PFSK-1 (cell line): ENCODE measurements around the gene ANKFN1.

Source experiments
- FOXP2 ChIP-seq: optimal IDR thresholded peaks from 2 replicates; pipeline ENCODE3; 2011; ENCODE audit warnings: borderline replicate concordance, control low read depth, inconsistent platforms; ENCODE audit not compliant: insufficient read depth; ENCODE audit errors: extremely low read length, extremely low read depth
- POLR2AphosphoS5 ChIP-seq: IDR thresholded peaks from 2 replicates; pipeline ENCODE4 v1.6.1; 2012; ENCODE audit warnings: low read depth, mild to moderate bottlenecking, control low read depth, low read length, moderate library complexity
- REST ChIP-seq, 2 experiments: IDR thresholded peaks; 2 replicates each; pipeline versions ENCODE4 v1.6.1 to v1.8.0; 2011 to 2012; ENCODE audit warnings: low read depth in 2 of 2, low read length in 2 of 2, control low read depth in 1 of 2, inconsistent platforms in 1 of 2, mild to moderate bottlenecking in 1 of 2, moderate library complexity in 1 of 2; ENCODE audit not compliant: insufficient read depth in 1 of 2
- SIN3A ChIP-seq: IDR thresholded peaks from 2 replicates; pipeline ENCODE4 v1.6.1; 2012; ENCODE audit warnings: mild to moderate bottlenecking, low read length, moderate library complexity, borderline replicate concordance; ENCODE audit not compliant: insufficient read depth
- TAF1 ChIP-seq: IDR thresholded peaks from 2 replicates; pipeline ENCODE4 v1.6.1; 2012; ENCODE audit warnings: low read length, control low read depth, borderline replicate concordance; ENCODE audit not compliant: insufficient read depth

The ANKFN1 gene

GRCh38 chr17:56389356-56389755 lies 236.1 kb downstream of the ANKFN1 start:
- no peak for TF ChIP-seq FOXP2
- no peak for TF ChIP-seq REST (IDR thresholded peaks at IDR 0.05; ENCODE audit: insufficient read depth in 1 of 2, low read depth in 2 of 2, low read length in 2 of 2)
- TF ChIP-seq SIN3A = no peak
- TF ChIP-seq POLR2AphosphoS5 = no peak
- TF ChIP-seq TAF1 = no peak

GRCh38 chr17:56392321-56392720 lies 239.0 kb downstream of the ANKFN1 start:
- no peak for TF ChIP-seq POLR2AphosphoS5
- no peak for TF ChIP-seq FOXP2
- TF ChIP-seq REST (IDR thresholded peaks at IDR 0.05; ENCODE audit: insufficient read depth in 1 of 2, low read depth in 2 of 2, low read length in 2 of 2) = no peak
- no peak for TF ChIP-seq SIN3A
- no peak for TF ChIP-seq TAF1

GRCh38 chr17:56393156-56393555 lies 239.9 kb downstream of the ANKFN1 start:
- no peak for TF ChIP-seq REST (IDR thresholded peaks at IDR 0.05; ENCODE audit: insufficient read depth in 1 of 2, low read depth in 2 of 2, low read length in 2 of 2)
- no peak for TF ChIP-seq POLR2AphosphoS5
- no peak for TF ChIP-seq TAF1
- no peak for TF ChIP-seq SIN3A
- TF ChIP-seq FOXP2 = no peak

GRCh38 chr17:56395787-56396186 lies 242.5 kb downstream of the ANKFN1 start:
- no peak for TF ChIP-seq POLR2AphosphoS5
- no peak for TF ChIP-seq FOXP2
- TF ChIP-seq TAF1 = no peak
- TF ChIP-seq SIN3A = no peak
- TF ChIP-seq REST (IDR thresholded peaks at IDR 0.05; ENCODE audit: insufficient read depth in 1 of 2, low read depth in 2 of 2, low read length in 2 of 2) = no peak

GRCh38 chr17:56407086-56407485 lies 253.8 kb downstream of the ANKFN1 start:
- TF ChIP-seq SIN3A = no peak
- TF ChIP-seq REST (IDR thresholded peaks at IDR 0.05; ENCODE audit: insufficient read depth in 1 of 2, low read depth in 2 of 2, low read length in 2 of 2) = no peak
- no peak for TF ChIP-seq FOXP2
- TF ChIP-seq POLR2AphosphoS5 = no peak
- TF ChIP-seq TAF1 = no peak
